ENCODE measurements around the gene RAPGEFL1.
A peak's percentile ranks its signal among the peaks of the same experiment; 100 is the strongest.
"Not testable (repeated sequence)": the region's sequence is repeated elsewhere in the genome, so short reads cannot be mapped to it uniquely, and the experiment has no call there.

The RAPGEFL1 gene

GRCh38 chr17:40213914-40214313, 36.6 kb downstream of the RAPGEFL1 start:
- not testable (repeated sequence) for DNase-seq

GRCh38 chr17:40218006-40218739, 40.9 kb downstream of the RAPGEFL1 start:
- DNase-seq = no peak

DNA sequence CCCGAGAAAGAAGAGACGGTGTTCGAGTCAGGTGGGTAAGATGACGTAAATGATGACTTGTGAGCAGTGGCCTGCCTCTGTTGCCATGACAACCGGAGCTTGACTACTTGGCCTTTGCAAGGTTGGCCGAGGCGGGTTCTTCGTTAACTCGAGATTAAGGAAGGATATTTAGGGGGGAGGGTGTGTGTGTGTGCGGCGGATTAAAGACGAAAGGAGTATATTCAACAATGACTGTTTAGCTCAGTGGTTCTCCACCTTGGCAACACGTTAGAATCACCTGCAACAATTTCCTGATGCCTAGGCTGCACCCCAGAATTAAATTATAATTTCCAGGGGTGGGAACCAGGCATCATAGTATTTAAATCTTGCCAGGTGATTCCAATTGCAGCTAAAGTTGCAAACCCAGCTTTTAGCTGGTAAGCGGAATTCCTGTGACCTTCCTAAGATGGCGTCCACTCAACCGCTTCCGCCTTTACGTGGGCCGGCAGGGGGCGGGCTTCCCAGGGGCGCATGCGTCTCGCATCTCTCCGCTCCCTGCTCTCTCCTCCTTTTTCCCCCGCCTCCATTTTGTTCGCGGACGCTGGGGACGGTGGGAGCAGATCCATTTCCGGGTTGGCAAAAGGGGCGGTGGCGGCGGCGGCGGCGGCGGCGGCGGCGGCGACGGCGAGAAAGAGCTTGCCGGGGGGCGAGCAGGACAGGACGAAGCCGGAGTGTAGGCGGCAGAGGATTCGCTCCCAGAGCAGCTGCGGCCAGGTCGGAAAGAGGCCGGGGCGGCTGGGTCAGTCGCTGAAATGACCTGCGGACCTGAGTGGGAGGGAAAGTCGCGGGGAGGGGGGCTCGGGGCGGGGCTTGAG, 41.7 kb downstream of the RAPGEFL1 start, which contains the start of gene WIPF2:
Gene WIPF2 (plus strand): TSS at position 565 of the 854 bp plus-strand sequence. CDS start 37,156 bp downstream, outside the sequence.
- DNase-seq = peak; percentile 88 to 95 (median 94)

DNA sequence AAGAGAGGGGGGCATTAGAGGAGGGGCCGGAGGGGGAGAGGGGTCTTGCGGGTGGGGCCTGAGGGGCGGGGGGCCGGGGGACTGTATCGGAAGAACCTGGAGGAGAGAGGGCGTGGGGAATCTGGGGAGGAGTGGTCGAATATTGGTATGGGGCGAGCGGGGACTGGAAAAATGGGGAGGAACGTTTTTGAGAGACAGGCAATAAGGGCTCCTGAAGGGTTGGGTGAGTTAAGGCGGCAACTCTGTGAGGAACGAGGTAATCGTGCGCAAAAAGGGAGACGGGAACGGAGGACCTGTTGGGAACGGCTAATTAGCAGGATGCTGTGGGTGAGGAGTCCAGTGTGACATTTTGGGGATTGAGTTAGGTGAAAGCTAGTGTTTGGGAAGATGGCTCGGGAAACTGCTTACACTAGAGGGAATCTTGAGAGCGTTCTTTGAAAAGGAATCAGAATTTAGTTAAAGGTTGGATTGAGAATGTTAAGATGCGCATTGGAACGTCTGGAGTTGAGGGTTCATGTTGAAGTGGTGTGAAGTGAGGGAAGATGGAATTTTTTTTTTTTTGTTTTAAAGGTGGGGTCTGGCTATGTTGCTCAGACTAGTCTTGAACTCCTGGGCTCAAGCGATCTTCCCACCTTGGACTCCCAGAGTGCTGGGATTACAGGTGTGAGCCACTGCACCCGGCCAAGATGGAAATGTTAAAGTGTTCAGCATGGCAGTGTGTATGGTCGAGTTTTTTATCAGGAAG, 42.5 kb downstream of the RAPGEFL1 start:
- peak in 4 of 6 experiments; percentile 12 to 52 (median 44) for DNase-seq

GRCh38 chr17:40224718-40225550, 47.7 kb downstream of the RAPGEFL1 start:
- DNase-seq = no peak

GRCh38 chr17:40229146-40229545, 51.9 kb downstream of the RAPGEFL1 start:
- not testable (repeated sequence) for DNase-seq

DNA sequence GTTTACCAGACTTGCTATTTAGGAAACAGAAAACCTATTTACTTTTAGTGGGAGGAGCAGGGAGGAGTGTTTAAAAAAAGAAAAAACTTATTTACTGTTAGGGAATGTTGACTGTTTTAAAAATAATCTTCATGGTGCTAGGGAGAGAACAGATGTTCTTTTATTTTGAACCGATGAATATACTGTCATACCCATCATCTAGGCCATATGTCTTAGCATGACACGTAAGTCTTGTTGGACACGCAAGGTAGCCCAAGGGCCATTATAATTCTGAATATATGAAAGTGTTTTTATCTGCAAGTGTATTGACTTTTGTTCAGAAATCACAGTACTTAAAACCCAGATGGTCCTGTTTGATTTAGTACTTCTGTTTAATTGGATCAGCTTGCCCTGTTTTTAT, 53.4 kb downstream of the RAPGEFL1 start:
- no peak for DNase-seq

DNA sequence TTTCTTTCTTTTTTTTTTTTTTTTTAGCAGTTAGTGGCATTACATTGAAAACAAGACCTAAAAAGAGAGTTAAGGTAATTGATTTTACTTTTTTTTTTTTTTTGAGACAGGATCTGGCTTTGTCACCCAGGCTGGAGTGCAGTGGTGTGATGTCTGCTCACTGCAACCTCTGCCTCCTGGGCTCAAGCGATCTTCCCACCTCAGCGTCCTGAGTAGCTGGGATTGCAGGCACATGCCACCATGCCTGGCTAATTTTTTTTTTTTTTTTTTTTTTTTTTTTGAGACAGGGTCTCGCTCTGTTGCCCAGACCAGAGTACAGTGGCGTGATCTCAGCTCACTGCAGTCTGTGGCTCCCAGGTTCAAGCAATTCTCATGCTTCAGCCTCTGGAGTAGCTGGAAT, 54.7 kb downstream of the RAPGEFL1 start:
- DNase-seq = not testable (repeated sequence)

- no peak for DNase-seq
These were observed 64.1 kb downstream of the RAPGEFL1 start for GRCh38 chr17:40241252-40241834.

DNA sequence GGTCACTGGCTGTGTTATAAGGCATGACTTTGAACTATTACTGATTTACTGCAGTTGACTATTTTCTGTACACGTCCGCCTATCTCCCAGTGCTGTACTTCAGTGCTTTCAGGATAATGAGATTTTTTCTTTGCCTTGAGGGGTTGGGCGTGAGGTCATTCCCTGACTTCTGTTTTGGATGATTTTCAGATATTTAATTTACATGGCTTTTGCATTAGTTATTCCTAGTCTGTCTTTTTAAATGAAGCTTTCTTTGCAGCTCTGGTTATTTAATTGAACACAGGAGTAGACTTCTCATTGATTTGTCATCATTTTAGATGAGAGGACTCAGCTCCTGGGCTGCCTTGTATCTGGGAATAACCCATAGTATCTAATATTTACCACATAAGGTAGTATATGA, 65.5 kb downstream of the RAPGEFL1 start:
- no peak for DNase-seq

DNA sequence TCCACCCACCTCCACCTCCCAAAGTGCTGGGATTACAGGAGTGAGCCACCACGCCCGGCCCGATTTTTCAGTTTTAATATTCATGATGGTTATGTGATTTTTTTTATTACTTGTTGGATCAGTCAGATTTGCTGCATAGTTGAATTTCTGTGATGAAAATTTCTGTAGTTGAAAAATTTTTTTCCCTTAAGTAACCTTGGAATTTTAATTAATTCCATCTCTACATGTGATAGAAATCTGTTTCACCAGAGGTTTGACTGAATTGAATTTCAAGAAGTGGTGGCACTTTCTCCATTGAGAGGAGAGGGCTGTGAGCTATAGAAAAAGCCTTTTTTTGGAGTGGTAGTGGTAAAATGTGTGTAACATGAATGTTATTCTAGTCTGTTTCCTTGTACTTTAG, 66.5 kb downstream of the RAPGEFL1 start:
- no peak for DNase-seq

DNA sequence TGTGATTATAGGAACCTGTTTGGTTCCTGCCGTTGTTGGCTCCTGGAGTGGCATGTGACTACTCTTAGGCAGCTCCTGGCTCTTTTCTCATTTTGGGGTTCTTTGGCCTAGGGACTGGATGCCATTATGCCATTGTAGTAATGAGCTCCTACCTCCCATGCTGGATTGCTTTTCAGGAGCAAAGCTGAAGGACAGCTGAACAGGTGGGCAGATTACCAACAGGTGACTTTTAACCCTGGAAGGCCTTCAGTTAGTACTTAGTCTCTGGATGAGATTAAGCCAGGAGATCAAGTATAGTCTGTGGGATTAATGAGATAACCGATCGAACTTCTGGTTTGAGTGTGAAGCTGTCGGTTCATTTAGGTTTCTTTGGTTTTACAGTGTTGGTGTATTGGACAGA, 67.0 kb downstream of the RAPGEFL1 start:
- DNase-seq = no peak
